Liver (tissue), 3 donors: ENCODE measurements around the gene PAFAH1B2.

Source experiments
- ATF3 ChIP-seq: IDR thresholded peaks from 2 replicates; pipeline ENCODE4 v1.6.1; 2016; ENCODE audit warnings: antibody characterized with exemption
- CTCF ChIP-seq: fragments of 150-350 bp; IDR thresholded peaks from 2 replicates; pipeline ENCODE4 v1.5.1; 2017; ENCODE audit warnings: improper control_type of control experiment, low read depth, low read length; ENCODE audit not compliant: missing input control
- MAX ChIP-seq: IDR thresholded peaks from 2 replicates; pipeline ENCODE4 v1.6.1; 2016; ENCODE audit warnings: antibody characterized with exemption
- REST ChIP-seq: IDR thresholded peaks from 2 replicates; pipeline ENCODE4 v1.6.1; 2016; ENCODE audit warnings: antibody characterized with exemption, mild to moderate bottlenecking
- RXRA ChIP-seq, 2 donors: IDR thresholded peaks; 2 replicates each; pipeline ENCODE4 v1.6.1; 2017 to 2018; ENCODE audit warnings: antibody characterized with exemption in 2 of 2, mild to moderate bottlenecking in 1 of 2
- SP1 ChIP-seq: IDR thresholded peaks from 2 replicates; pipeline ENCODE4 v1.6.1; 2018; ENCODE audit warnings: antibody characterized with exemption, mild to moderate bottlenecking
- YY1 ChIP-seq: IDR thresholded peaks from 2 replicates; pipeline ENCODE4 v1.6.1; 2016; ENCODE audit warnings: antibody characterized with exemption, mild to moderate bottlenecking
- ZBTB33 ChIP-seq: IDR thresholded peaks from 2 replicates; pipeline ENCODE4 v1.6.1; 2016; ENCODE audit warnings: antibody characterized with exemption
- donor health status: healthy.
- donor health status: healthy.

- TF ChIP-seq ATF3 (no peak), MAX (no peak), CTCF (no peak), YY1 (no peak), ZBTB33 (no peak), SP1 (no peak), RXRA (IDR thresholded peaks at IDR 0.05) (no peak), REST (no peak)
These were observed 56.1 kb downstream of the PAFAH1B2 start for GRCh38 chr11:117199916-117200812.
